NAMALWA (cell line): ENCODE results near the gene PRKCE.

Experiments used
- DNase-seq: peaks from one replicate; pipeline ENCODE4 v3.0.0-alpha.2; 2015; ENCODE audit warnings: low spot score

PRKCE gene

GRCh38 chr2:45755585-45756335 is 104.3 kb downstream of the PRKCE start:
- no peak for DNase-seq

DNA sequence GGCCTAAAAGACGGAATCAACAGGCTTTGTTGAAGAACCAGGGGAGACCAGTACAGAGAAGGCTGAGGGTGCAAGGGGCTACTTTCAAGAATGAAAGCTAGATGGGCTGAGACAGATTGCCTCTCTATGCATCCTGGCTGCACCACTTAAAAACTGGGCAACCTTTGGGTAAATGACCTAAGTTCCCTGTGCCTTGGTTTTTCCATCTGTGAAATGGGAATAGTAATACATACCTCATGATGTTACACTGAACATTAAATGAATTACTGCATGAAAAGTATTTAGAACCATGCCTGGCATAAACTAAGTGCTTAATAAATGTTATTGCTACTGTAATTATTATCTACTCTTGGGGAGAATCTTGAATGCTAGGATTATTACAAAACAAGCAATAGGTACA is 106.5 kb downstream of the PRKCE start:
- DNase-seq = no peak

- DNase-seq = no peak
Observed at GRCh38 chr2:45759310-45759851, 107.9 kb downstream of the PRKCE start.

DNA sequence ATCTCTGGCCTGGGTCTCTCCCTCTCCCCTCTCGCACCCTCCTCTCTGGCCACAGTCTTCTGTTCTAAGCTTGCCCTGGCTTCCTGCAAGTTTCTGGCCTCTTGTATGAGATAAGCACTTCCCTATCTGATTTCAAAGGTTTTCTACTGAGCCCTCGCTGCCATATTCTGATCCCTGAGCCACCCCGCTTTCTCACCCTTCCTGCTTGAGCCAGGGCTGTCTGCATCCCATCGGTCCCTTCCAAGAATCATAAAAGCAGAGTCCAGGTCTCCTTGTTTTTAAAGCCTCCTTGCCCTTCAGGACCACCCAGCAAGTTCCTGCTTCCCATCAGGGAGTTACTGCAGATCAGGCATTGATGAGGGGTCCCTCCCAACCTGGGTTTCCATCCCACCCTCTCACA is 110.2 kb downstream of the PRKCE start:
- DNase-seq = no peak

DNA sequence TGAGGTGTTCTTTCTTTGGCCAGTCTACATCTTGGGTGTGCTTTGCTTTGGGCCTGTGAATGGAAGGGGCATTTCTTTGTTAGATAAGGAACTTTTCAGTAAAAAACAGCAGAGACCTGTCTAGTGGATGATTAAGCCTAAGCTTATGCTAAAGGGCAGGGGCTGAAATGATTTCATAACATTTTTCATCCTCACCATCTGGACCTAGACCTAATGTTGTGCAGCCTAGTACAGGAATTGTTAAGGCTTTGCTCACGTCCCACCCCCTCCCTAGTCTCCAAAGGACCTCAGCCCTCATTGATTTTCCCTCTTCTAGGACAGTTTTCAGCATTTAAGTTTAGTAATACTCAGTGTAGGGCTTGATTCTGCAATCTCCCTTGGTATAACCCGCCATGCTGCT is 111.8 kb downstream of the PRKCE start:
- DNase-seq = no peak

DNA sequence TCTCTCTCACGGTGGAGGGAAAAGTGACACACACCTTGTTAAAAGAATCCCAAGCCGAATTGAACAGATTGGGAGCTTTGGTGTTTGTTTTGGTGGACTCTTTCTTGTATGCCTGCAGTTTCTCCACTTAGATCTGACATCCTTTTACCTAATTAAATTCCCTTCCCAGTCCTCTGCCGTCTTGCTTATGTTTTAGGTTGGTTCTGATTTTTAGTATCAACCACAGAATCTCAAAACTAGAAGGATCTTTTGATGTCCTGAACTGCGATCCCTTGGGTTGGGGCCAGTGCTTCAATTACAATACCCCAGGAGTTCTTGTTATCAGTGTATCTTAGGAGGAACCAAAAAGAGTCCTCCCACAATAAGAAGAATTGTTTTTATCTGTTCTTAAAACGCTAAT is 112.3 kb downstream of the PRKCE start:
- DNase-seq = no peak

- no peak for DNase-seq
Observed at GRCh38 chr2:45765007-45765727, 113.7 kb downstream of the PRKCE start.

DNA sequence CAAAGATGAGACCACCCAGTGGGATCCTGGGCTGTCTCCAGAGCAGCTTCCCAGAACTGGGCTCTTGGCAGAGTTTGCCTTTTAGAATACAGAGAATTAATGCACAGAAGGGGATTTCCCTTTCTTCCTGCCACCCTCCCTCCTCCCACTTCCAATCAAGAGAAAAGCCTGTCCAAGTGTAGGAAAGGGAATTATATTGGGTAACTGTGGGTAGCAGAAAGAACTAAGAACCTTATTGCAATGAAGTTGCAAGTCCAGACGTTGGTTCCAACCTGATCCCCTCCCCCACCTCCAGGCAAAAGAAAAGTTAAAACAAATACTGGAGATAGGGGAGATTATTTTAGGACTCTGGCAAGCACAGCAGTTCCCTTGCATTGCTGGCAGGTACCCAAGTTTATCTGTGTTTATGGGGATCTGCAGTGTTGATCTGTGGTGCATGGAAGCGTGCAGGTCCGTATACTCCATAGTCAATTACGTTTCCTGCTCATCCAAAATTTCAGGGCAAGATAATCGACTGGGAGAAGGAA is 114.3 kb downstream of the PRKCE start:
- DNase-seq = no peak

GRCh38 chr2:45768208-45768607 is 116.7 kb downstream of the PRKCE start:
- no peak for DNase-seq

GRCh38 chr2:45769056-45769455 is 117.6 kb downstream of the PRKCE start:
- DNase-seq = no peak

DNA sequence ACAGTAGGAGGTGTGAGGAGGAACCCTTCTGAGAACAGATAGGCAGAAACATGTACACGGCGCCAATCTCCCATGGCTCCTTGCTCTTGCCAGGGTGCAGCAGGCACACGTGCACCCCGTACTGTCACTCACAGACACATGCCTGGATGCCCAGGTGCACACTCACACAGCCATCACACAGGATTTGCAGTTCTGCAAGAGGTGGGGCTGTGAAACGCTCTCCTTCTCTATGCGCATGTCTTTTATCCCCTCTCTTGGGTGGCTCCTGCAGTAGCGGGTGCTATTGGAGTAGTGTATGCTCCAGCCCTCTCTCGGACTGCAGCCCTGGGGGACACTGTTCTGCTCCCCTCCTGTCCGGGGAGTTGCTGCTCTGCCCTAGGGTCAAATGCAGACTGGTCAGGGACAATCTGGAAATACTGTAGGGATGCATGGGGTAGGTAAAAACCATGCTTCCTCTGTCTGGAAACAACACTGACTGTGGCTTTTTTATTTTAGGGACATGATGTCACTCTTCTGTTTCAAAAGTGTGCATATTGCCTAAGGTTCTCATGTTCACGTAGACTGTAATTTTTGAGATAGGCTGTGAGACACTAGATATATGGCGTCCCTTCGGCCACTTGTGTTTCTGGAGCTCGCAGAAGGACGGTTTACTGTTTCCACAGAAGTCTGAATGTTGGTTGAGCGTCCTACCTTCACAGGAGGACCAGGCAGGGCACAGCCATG is 118.5 kb downstream of the PRKCE start:
- no peak for DNase-seq

- no peak for DNase-seq
Observed at GRCh38 chr2:45770811-45771210, 119.3 kb downstream of the PRKCE start.

DNA sequence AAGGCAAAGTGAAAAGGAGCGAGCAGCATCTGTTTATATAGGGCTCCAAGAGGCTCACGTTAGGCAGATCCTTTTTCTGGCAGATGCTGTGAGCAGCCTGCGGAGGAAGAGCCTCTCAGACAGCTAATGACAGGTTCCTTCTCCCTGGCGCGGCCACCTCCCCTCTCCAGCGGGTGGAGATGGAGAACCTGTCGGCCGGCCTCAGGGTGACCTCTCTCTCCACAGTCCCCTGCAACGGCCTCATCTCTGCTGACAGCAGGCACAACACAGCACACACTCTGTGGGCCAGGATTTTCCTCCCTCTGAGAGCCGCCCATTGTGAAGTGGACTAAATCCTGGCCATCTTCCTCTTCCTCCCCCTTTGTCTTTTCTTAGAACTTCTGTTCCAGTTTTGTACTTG is 119.8 kb downstream of the PRKCE start:
- no peak for DNase-seq

- DNase-seq = no peak
Observed at GRCh38 chr2:45772038-45772437, 120.6 kb downstream of the PRKCE start.

DNA sequence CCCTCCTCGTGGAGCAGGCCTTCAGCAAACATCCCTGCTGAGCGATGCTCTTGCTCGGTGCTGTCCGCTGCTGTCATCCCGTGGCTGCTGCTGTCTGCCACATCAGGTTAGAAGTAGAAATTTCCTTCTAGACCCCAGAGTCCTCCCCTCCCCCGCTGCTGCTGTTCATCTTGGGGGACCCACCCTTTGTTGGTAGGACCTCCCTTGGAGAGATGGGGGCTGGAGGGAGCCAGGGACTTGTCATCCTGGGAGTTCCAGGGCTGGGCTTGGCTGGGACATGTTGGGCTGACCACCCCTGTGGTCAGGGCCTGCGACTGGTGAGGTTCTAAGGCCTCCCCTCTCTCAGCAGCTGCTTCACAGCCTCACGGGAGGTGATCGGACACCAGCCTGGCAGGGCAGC is 122.4 kb downstream of the PRKCE start:
- no peak for DNase-seq

DNA sequence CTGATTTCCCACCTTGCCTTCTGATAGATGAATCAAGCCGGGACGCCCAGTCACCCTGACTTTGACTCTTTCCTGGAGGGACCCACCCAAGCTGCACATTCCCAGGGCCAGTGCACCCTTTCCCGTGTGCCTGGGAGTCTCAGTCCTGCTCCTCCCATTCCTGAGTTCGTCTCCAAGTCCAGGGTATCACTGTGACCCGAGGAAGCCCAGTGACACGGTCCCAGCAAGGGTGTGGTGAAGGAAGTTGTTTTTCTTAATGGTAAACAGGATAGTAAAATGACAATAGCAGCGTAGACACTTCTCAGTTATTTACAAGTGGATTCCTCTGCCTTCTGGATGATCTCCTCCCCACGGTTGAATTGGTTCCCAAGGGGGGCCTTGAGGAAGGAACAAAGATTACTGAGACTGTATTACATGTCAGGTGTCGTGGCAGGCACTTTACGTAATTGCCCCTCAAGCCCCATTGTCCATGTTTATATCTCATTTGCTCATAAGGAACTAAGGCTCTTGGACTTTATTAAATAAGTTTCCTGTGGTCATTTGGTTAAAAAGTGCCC is 123.3 kb downstream of the PRKCE start:
- DNase-seq = no peak

DNA sequence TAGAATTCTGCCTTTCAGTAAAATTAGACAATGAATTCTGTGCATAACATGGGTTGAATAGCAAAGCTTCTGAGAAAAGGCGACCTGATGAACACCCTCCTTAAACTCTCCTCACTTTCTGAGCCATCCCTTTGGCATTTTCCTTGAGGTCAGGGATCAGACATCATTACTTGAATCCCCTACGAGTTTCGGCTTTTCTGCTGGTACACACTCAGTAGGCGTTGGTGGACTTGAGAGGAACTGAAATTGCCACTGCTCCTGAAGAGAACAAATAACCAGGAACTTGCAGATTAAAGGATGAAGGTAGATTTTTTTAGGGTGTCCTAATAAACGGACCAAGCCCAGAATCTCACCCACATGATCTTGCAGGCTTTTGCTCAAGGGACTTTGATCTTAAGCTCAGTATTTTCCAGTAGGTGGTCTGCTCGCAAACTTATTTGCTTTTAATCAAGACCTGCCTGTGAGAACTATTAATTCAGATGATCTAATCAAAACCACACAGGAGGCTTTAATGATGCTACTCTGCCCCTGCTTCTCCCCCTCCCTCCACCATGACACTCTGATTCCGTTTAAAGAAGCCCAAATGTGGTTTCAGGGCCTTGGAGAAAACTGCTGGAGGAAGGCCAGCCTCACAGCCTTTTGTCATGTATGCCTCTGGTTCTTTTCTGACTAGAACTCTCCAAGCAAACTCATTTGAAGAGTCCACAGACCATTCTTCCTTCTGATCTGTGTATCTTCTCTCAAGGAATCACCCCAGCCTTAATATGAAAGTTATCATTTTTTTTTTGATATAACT is 124.9 kb downstream of the PRKCE start:
- no peak for DNase-seq

DNA sequence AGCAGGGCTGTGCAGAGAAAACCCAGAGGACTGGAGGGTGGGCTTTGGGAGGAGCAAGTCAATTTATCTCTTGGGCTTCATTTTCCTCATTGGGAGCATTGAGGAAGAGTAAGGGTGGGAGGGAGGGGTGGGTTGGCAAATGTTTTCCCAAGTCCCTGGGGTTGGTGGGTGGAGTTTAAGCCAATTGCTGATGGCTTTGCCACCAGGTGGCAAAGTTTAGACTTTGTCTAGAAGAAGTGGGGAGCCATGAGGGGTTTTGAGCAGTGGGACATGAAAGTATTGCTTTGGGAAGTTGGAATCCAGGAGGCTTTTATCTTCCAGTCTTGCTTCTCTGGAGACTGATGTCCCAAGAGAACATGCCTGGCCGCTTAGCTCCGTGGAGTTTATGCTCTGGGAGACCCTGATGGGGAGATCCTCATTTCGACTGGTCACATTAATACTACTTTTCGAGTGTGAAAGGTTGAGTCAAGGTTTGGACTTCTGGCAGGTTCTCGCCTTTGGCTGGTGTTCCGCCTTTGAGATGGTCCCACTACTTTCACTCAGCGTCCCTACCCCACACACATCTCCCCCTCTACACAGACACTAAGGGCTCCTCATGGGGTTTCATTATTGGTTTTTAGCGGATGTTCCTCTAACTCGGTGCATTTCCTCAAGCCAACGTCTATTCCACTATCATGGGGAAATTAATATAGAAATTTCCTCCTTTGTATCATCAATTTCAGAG is 126.7 kb downstream of the PRKCE start:
- DNase-seq = peak; percentile 16

DNA sequence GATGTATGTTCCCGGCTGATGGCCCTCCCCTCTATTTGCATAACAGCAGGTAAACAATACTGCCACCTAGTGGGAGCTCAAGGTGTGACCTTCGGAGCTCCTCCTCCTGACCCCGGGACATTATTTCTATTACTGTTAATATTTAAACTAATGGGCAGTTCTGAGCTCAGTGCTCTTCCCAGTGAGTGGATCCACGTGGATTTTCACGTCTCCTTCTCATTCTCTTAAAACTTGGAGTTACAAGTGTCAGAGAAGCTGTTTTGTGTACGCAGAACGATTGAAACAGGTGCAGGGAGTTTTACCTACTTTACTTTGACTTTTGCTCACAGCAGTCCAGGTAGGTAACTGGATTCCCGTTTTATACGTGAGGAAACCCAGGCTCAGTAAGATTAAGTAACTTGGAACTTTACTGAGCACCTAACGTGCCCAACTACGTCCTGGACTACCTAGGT is 127.3 kb downstream of the PRKCE start:
- DNase-seq = peak; percentile 84
